HG03565 (cell line): ENCODE results near the gene TSPAN11.
"Not testable (repeated sequence)": the region's sequence is repeated elsewhere in the genome, so short reads cannot be mapped to it uniquely, and the experiment has no call there.

Experiments
- ATAC-seq: cut with Tn5 transposase; IDR thresholded peaks from one replicate; pipeline ENCODE4 v1.9.1; 2021; ENCODE audit warnings: mild to moderate bottlenecking, moderate library complexity; ENCODE audit not compliant: unreplicated experiment

Gene TSPAN11

DNA sequence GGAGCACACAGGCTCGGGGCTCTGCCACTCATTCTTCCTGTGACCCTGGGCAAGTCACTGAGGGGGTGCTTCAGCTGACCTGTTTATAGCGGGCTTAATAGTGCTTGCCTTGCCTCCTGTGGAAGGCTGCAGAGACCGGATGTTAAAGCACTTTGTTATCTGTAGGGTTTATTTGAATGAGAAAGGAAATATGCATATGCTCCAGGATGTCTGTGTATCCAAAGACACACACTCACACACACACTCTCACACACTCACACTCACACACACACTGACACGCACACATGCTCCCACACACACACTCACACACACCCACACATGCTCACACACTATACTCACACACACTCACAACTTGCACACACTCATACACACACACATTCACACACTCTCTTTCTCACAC is 91.0 kb downstream of the TSPAN11 start:
- no peak for ATAC-seq

DNA sequence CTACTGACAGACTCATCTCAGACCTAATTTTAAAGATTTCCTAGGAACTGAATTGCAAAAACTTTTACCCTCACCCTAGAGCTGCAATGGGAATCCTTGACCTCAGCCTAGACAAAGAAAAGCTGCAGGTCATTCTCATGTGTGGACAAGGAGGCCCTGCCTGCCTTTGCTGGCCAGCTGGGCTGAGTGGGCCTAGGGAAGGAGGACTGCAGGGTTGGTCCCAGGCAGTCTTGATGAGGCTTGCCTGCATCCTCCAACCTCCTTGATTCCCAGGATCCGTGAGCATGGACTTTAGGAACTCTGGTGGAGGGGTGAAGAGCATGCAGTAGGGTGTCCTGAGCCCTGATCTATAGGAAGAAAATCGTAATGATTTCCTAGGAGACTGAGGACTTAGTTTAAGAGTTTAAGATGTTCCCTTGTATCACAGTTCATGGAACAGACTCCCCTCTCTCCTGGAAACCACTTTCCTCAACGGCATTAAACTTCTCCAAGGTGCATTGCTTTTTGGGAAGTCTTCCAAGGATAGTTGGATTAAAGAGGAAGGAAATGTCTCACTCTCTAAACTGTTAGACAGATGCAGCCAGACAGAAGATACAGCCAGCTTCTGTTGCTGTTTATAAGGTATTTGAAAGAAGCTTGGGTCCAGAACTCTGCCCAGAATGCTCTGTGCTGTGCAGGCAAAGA is 91.7 kb downstream of the TSPAN11 start:
- no peak for ATAC-seq

DNA sequence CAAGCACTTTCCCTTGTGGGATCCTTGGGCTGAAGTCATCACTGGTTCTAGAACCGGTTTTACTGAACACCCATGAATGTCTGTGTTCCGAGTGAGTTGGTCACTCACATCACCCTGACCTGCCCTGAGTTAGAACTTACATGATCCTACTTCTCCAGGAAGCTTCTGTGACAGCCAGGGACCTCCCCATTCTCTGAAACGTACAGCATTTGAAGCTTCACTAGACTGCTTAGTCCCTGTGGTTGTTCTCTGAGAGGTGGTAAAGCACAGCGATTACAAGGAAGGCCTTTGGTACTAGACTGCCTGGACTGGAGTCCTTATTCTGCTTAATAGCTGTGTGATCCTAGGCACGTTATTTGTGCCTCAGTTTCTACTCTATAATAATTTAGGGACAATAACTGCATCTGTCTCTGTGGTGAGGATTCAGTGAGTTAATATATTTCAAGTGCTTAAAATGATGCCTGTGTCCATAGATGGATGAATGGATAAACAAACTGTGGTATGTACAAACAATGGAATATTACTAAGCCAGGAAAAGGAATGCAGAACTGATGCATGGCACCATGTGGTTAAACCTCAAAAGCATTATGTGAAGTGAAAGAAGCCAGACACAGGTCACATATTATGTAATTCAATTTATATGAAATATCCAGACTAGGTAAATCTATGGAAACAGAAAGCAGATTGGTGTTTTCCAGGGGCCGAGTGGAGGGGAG is 92.4 kb downstream of the TSPAN11 start:
- ATAC-seq = no peak

DNA sequence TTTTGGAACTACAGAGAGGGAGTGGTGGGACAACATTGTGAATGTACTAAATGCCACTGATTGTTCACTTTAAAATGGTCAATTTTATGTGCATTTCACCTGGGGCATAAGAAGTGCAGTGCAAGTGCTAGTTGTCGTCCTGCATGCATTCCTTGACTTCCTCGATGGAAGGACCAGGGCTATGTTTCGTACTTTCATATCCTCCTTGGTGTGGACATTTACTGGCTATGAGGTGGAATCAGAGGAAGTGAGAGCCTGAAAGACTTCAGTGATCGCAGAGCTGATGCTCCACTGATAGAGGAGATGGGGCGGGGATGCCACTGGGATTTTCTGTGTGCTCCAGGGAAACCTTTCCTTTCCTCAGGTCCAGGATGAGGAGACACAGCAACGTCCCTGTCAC is 93.0 kb downstream of the TSPAN11 start:
- ATAC-seq = no peak

DNA sequence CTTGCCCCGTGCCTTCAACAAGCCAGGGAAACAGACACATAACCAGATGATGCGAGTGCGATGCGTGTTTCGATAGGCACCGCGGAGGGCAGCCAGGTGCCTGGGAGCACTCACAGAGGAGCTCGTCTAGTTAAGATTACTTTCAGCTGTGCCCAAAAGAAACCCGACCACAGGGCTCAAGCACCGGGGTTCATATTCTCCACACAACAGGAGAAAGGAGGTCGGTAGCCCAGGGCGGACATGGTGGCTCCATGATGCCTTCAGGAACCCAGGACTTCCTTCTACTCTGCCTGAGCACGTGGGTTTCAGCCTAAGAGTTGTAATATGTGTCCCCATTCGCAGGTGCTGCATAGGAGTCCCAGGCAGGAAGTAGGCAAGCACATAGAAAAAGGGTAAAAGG is 93.4 kb downstream of the TSPAN11 start:
- ATAC-seq = no peak

DNA sequence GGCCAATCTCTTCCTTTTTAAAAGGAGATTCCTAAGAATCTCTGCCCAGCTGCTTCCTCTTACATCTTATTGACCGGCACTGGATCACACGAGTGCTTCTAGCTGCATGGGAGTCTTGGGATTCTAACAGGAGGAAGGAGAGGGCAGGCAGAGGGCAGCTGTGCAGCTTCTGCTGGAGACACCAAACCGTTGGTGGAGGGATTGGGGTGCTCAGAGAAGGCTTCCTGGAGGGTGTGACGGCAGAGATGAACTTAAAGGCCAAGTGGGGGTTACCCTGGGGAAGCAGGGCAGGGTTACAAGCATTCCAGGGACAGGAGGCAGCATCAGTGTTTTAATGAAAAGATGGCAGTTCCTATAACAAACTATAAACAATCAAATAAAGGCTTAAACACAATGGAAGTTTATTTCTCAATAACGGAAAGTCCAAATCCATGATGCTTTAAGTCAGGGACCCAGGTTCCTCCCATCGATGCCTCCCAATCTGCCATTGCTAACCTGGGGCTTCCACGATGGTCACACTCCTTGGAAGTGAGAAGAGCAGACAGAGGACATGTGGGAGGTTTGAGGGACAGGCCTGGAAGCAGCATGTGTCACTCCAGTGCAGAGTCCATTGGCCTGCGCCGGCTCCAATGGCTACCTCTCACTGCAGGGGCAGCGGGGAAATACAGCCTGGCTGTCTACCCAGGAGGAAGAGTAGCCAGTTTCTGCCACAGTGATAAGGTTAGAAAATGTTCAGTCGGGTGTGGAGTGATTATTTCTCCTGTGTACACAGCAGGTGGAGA is 94.0 kb downstream of the TSPAN11 start:
- no peak for ATAC-seq

DNA sequence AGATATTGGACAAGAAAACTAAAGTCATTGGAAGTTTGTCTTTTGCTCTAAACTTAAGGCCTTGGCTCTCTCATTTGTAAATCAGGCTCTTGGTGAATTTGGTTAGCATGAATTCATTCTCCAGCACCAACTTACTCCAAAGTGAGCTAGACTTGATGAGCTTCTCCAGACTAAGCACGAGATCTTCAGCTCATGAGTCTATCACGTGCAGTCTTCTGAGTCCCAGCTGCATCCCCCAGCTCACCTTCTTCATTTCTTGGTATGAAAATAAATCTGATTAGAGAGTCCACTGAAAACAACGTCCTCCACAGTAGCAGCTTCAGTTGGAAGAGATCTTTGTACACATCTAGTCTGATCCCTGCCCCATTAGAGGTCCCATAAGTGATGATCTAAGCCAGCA is 94.6 kb downstream of the TSPAN11 start:
- ATAC-seq = no peak

DNA sequence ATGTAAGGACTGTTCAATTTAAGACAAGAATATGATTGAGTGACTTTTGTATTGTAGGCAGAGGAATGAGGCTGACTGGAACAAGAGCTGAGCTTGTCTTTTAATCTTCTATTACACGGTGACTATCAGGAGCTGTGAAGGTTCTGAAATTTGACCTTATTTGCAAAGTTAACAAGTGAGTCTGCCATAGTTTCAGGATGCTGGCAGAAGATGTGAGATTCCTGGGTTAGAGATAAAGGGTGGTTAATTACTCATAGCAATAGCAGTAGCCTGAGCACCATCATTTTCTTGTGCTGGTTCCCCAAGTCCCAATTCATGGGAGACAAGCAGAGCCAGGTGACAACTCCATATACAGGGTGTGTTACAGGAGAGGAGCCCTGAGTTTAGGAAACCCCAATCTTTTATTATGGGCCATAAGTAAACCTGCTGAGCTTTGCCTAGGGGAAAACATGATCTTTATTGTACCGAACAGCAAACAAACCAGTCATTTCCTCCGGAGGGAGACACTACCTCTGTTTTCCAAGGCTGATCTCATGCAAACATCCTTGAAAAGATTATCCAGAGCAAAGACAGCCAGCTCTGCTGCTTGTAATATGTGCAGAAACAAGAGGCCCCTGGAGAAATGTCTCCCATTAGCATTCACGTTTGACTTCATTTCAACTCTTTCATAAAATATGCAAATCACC is 95.4 kb downstream of the TSPAN11 start:
- no peak for ATAC-seq

DNA sequence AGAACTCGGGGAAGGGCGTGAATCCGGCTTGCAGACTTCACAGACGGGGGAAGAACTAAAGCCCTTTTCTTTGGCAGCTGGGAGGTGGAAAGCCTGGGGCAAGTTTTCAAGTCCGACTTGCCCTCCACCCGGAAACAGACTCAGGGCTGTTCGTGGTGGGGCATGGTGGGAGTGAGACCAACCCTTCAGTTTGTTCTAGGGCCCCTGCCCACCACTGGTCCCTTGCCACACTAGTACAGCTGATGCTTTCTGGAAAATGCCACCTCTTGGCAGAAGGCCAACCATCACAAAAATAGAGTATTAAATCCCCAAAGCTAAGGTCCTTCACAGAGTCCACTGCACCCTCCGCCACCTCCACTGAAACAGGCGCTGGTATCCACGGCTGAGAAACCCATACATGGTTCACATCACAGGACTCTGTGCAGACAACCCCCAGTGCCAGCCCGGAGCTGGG is 96.8 kb downstream of the TSPAN11 start:
- no peak for ATAC-seq

DNA sequence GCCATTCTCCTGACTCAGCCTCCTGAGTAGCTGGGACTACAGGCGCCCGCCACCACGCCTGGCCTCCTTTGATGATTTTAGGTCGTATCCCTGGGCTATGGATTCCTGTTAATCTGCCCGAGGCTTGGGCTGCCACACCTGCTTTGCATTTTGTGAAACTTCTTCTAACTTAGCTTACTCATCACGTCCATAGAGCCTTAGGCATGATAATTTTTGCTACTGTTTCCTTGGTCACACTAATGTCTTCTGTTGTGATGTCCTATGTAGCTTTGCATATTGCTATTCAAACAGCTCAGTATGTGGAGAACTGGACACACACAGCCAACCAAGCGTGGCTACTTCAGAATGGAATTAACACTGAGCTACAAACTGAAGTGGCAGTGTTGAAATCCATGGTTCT is 99.7 kb downstream of the TSPAN11 start:
- ATAC-seq = no peak

DNA sequence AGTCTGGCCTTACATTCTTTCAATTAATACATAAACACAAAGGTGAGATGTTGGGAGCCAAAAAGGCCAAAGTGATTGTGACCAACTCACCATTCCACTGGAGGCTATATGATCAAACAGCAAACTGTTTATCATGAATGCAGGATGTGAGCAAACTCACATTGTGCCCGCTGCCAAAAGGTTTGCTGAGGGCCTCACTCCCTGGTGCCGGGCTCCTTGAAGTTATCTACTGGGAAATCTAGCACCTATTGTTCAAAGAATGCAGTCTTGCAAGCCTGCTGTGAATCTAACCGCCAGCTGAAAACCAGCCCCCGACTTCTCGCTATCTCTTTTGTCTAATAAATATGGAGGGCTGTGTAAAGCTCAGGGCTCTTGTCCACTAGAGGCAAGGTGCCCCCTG is 100.5 kb downstream of the TSPAN11 start:
- not testable (repeated sequence) for ATAC-seq

DNA sequence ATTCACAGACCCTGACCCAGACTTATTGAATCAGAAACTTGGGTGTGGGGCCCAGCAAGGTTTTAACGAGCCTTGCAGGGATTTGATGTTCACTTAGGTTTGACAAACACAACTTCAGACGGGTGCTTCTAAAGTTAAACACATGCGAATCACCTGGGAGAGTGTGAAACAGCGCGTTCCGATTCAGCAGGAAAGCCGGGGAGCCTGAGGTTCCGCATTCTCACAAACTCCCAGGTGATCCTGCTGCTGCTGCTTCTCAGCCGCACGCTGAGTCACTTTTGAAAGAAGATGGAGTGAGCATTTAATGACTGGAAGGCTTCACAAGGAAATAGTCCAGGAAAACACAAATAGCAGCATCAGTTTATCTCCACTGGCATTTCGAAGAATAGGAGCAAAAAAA is 102.9 kb downstream of the TSPAN11 start:
- ATAC-seq = no peak

DNA sequence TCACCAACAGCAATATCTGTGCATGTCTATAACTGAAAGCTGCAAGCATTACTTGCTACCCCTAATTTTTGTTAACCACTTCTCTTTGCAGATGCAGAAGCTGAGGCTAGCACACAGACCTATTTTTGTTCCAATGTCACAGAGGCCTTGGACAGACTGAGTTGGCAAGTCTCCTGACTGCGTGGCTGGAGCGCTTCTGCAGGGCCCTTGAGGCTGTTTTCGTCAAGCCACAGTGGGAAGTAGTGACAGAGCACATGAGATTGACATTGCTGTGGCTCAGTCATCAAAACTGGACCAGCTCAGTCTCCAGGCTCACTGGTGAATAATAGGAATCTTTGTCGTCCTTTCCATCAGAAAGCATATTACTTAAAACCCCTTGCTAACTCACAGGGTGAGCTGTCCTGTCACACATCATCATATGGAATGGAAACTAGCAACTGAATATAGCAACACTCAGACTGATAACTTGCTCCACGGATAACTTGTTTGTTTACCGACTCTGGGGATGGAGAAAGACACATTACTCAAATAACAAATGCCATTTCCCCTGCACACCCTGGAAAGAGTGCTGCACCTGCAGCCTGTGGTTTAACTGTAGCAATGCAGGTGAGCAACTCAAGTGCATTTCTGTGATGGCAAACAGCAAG is 103.5 kb downstream of the TSPAN11 start:
- ATAC-seq = no peak

DNA sequence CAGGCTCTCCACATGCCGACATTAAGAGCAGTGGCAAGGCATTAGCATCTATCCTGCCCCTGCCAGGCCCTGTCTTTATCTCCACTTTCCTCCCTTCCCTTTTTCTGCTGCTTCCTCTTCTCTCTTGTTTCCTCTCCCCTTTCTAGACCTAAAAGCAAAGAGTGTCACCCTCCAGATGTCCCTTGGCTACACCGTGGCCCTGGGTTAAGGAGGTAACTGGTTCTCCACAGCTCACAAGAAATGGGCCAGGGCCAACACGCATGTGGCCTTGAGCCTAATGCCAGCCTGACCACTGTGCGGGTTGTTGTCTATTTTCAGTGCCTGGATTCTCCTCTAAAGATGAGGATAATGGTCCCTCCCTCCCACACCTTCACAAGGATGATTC is 105.4 kb downstream of the TSPAN11 start:
- ATAC-seq = no peak

DNA sequence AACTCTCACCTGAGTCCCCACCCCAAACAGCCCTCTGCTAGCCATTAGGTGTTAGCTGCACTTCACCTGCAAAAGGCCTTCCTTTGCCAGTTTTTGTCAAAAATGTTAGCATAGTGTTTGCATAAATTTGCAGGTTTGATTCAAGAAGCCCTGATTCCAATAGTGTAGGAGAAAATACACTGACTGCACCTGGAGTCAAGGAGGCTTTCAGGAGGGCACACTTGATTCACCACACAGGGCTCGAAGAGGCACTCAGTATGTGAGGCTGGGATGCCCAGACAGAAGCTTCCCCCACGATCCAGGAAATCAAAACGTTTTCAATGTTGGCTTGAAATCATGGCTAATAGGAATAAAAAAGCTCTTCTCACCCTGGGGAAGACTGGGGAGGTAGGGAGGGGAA is 106.6 kb downstream of the TSPAN11 start:
- ATAC-seq = no peak

DNA sequence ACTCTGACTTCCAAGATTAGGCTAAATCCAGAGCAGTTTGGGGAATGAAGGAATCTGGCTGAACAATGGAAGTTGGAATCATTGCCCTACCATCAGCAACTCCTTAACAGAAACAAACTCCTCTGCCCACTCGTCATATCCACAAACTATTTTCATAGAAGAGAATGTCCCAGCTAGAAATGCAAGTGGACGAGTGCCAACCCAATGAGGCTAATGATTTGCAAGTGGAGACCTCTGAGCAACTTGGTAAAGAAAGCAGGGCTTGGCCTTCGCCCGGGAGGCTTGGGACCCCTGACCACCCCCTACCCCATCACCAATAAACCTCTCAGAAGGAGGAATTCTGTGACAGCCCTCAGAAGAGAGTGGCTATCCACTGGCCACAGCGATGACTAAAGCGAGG is 107.1 kb downstream of the TSPAN11 start:
- ATAC-seq = no peak

DNA sequence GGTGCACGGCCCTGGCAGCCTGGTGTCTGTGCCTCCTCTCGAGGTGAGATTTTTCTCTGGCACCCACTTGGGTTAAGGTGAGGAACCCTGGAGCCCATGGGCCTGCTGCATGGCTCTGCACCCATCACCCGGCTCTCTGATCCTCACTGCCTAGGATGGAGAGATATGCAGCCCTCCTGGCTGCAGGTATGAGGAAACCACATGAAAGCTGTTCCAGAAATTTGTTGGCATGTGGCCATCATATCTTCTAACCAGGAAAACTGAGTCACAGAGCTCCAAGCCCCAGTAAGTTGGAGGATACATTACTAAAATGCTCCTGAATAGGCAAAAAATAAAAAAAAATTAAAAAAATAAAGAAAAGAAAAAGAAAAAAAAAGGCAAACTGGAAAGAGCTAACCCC is 107.8 kb downstream of the TSPAN11 start:
- no peak for ATAC-seq

DNA sequence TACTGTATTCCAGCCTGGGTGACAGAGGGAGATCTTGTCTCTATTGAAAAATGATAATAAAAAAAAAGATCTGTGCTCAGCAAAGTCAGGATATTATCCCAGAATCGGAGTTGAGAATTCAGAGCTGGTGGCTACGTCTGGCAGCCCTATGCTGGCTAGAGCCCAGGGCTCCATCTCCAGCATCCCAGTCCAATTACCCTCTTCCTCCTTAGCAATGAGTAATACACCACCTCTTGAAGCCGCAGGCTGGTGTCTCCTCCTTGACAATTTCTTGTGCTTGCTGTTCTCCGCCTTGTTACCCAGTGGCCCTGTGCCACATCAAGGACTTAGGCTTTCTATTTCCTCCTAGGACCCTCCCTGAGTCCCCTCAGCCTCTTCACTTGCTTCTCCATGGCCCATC is 108.7 kb downstream of the TSPAN11 start:
- ATAC-seq = no peak

DNA sequence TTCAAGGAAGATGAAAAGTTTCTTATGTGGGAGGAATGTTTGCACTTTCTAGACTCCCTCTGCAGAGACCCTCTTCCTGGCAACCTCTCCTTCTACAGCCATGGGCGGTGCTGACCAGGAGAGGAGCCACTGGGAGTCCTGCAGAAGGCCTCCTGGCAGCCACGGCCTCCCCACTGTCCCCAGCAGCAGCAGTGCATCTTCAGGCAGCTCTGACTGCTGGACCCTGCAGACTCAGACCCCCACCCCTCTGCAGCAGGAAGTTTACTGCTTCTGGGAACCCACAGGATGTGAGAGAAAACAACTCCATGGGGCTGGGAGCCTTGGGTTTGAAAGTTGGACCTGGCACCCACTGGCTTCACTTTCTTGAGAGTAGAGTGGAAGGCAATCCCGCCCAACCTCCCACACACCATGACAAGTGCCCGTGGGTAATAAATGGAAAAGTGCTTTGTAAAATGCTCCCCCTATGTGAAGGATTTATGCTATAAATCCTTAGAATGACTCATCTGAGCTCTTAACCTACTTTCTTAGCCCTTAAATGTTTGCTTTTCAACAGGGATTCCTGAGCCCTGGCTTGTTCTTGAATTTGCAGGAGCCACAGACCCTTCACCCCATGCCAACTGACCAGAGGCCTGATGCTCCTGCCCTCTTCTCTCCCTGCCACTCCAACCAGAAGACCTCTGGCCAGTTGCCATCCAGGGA is 109.6 kb downstream of the TSPAN11 start:
- ATAC-seq = no peak

DNA sequence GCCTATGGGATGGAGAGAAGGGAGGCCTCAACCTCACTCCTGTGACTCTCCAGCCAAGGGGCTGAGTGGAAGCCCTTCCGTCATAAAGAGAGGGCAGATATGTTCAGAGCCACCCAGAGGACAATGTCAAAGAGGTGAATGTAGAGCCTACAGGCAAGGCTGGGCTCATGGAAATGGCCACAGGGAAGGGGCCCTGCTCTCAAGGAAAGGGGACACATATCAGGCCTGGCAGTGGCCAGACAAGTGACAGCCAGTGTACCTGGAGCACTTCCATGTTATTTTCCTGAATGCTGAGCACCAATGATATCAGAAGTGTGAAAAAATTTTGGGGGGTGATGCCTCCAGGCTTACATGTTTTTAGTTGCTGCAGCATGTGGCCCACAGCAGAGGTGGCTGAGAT is 110.5 kb downstream of the TSPAN11 start:
- ATAC-seq = no peak
